Keratinocyte (primary cell): ENCODE measurements around the gene NOS3. TPM values are rescaled to one million over a fixed set of nuclear protein-coding genes. Genes with fewer than 3 reads are reported as not detected.

ENCODE experiments used
- DNase-seq: peaks from one replicate; pipeline ENCODE4 v3.0.0-alpha.2; 2011; ENCODE audit warnings: low read depth, missing footprints, low spot score
- FAIRE-seq: peaks from 2 replicates; lab custom pipeline; 2011; peaks lifted over from hg19 to GRCh38; lab: Jason Lieb, UNC
- H2AFZ ChIP-seq: 2 replicates; pipeline ENCODE4 v1.6.0; 2012; ENCODE audit warnings: low read length, control low read depth, inconsistent platforms; ENCODE audit not compliant: control insufficient read depth
- H3K27ac ChIP-seq: 2 replicates; pipeline ENCODE4 v1.5.1; 2011; ENCODE audit warnings: low read length; ENCODE audit not compliant: control insufficient read depth, insufficient read depth
- H3K27me3 ChIP-seq: 3 replicates; pipeline ENCODE4 v1.6.0; 2011; ENCODE audit warnings: low read length; ENCODE audit not compliant: control insufficient read depth, insufficient read depth; ENCODE audit errors: extremely low read depth
- H3K36me3 ChIP-seq, 2 experiments: 2 replicates in 1 of 2; 3 replicates in 1 of 2; pipeline ENCODE4 v1.5.1; 2011; ENCODE audit warnings: low read length in 2 of 2, mild to moderate bottlenecking in 1 of 2; ENCODE audit not compliant: control insufficient read depth in 2 of 2, insufficient read depth in 2 of 2; ENCODE audit errors: extremely low read depth in 1 of 2
- H3K4me1 ChIP-seq: 3 replicates; pipeline ENCODE4 v1.5.1; 2011; ENCODE audit warnings: low read length; ENCODE audit not compliant: control insufficient read depth, insufficient read depth; ENCODE audit errors: extremely low read depth
- H3K4me2 ChIP-seq: 3 replicates; pipeline ENCODE4 v1.6.0; 2011; ENCODE audit warnings: low read depth, low read length; ENCODE audit not compliant: control insufficient read depth, insufficient read depth; ENCODE audit errors: extremely low read depth
- H3K4me3 ChIP-seq, 3 experiments: fragments of 200-600 bp in 1 of 3; sonication (generic) in 1 of 3; 2 replicates in 2 of 3; 3 replicates in 1 of 3; pipeline ENCODE4 v1.5.1; 2011 to 2016; ENCODE audit warnings: low read length in 3 of 3, mild to moderate bottlenecking in 3 of 3, control low read depth in 2 of 3, inconsistent platforms in 1 of 3, low read depth in 1 of 3, mixed read lengths in 1 of 3, mixed run types in 1 of 3, moderate library complexity in 1 of 3; ENCODE audit not compliant: control insufficient read depth in 2 of 3, insufficient read depth in 2 of 3; ENCODE audit errors: extremely low read depth in 1 of 3
- H3K79me2 ChIP-seq: 2 replicates; pipeline ENCODE4 v1.6.0; 2012; ENCODE audit warnings: low read length; ENCODE audit not compliant: control insufficient read depth, insufficient read depth
- H3K9ac ChIP-seq: 3 replicates; pipeline ENCODE4 v1.6.0; 2011; ENCODE audit warnings: low read length; ENCODE audit not compliant: control insufficient read depth, insufficient read depth; ENCODE audit errors: extremely low read depth
- H3K9me1 ChIP-seq: 3 replicates; pipeline ENCODE4 v1.6.0; 2011; ENCODE audit warnings: low read length; ENCODE audit not compliant: control insufficient read depth, insufficient read depth; ENCODE audit errors: extremely low read depth
- H3K9me3 ChIP-seq: 2 replicates; pipeline ENCODE4 v1.5.1; 2012; ENCODE audit warnings: low read depth, low read length; ENCODE audit not compliant: control insufficient read depth
- H4K20me1 ChIP-seq: 3 replicates; pipeline ENCODE4 v1.6.0; 2011; ENCODE audit warnings: low read length; ENCODE audit not compliant: control insufficient read depth, insufficient read depth; ENCODE audit errors: extremely low read depth
- CTCF ChIP-seq, 3 experiments: IDR thresholded peaks in 1 of 3; conservative IDR thresholded peaks in 1 of 3; optimal IDR thresholded peaks in 1 of 3; 2 replicates in 2 of 3; 3 replicates in 1 of 3; pipeline versions ENCODE3 to v1.5.1; 2011; ENCODE audit warnings: low read length in 3 of 3, mild to moderate bottlenecking in 3 of 3, moderate library complexity in 2 of 3, control low read depth in 1 of 3, inconsistent platforms in 1 of 3; ENCODE audit not compliant: insufficient read depth in 2 of 3; ENCODE audit errors: extremely low read depth in 1 of 3
- EZH2 ChIP-seq: IDR thresholded peaks from one replicate; pipeline ENCODE4 v1.6.1; 2012; ENCODE audit warnings: inconsistent platforms, mild to moderate bottlenecking, low read length, moderate library complexity
- dilution Hi-C: fragments of 300-500 bp; cut with MboI; formaldehyde crosslinking; loops from one replicate; pipeline ENCODE4 v1.7.0; 2020; ENCODE audit warnings: low sequenced_read_pairs; ENCODE audit not compliant: extremely low pct_ligation_motif_present
- polyA plus RNA-seq, 5 experiments: library from polyadenylated mRNA; depleted of rRNA in 3 of 5; stranded (reverse) in 3 of 5; stranded (forward) in 1 of 5; unstranded in 1 of 5; fragments of >200 nt; gene quantifications; 1 replicate in 1 of 5; 2 replicates in 3 of 5; 3 replicates in 1 of 5; pipeline versions ENCODE4 v1.2.1 to v1.2.3, GENCODE V29; 2011 to 2012; ENCODE audit warnings: missing spikeins in 2 of 5, low read depth in 1 of 5, low replicate concordance in 1 of 5

NOS3 gene
- polyA plus RNA-seq, 1 donor (not counting 4 experiments of a cell fraction or from before 2014, with no cell fraction given): 0.77 TPM

GRCh38 chr7:150942001-150942590, 48.7 kb upstream of the NOS3 start:
- H4K20me1 ChIP-seq: no peaks in the 10 kb centered on the region
- no peaks in the 10 kb centered on the region for H3K79me2 ChIP-seq
- TF ChIP-seq EZH2 (no peak), CTCF (optimal IDR thresholded peaks at IDR 0.05 in 1 of 3, IDR thresholded peaks at IDR 0.05 in 1 of 3, conservative IDR thresholded peaks at IDR 0.05 in 1 of 3; ENCODE audit: extremely low read depth in 1 of 3, insufficient read depth in 2 of 3, low read length in 3 of 3) (no peak)
- H3K36me3 ChIP-seq: no peaks in the 10 kb centered on the region
- no peak overlapping the region for H3K9ac ChIP-seq
- FAIRE-seq: no peak
- peaks cover 36% of the 10 kb centered on the region for H3K4me1 ChIP-seq
- DNase-seq: no peak
- no peaks in the 10 kb centered on the region for H3K9me3 ChIP-seq
- no peak overlapping the region for H2AFZ ChIP-seq
- no peaks in the 10 kb centered on the region for H3K9me1 ChIP-seq
- H3K4me3 ChIP-seq: no peak overlapping the region
- no peak overlapping the region for H3K4me2 ChIP-seq
- dilution Hi-C loops: no loop called here
- H3K27ac ChIP-seq: no peak overlapping the region
- peaks cover 15% of the 10 kb centered on the region for H3K27me3 ChIP-seq

GRCh38 chr7:150942591-150943452, 48.0 kb upstream of the NOS3 start:
- Histone ChIP-seq H3K4me3 (no peak overlapping the region), H3K79me2 (no peaks in the 10 kb centered on the region), H3K27ac (no peak overlapping the region), H4K20me1 (no peaks in the 10 kb centered on the region), H3K9ac (no peak overlapping the region), H3K4me1 (peaks cover 30% of the 10 kb centered on the region), H3K4me2 (no peak overlapping the region), H3K9me1 (no peaks in the 10 kb centered on the region), H3K27me3 (peaks cover 19% of the 10 kb centered on the region), H3K36me3 (no peaks in the 10 kb centered on the region), H2AFZ (no peak overlapping the region), H3K9me3 (no peaks in the 10 kb centered on the region)
- TF ChIP-seq CTCF (optimal IDR thresholded peaks at IDR 0.05 in 1 of 3, IDR thresholded peaks at IDR 0.05 in 1 of 3, conservative IDR thresholded peaks at IDR 0.05 in 1 of 3; ENCODE audit: extremely low read depth in 1 of 3, insufficient read depth in 2 of 3, low read length in 3 of 3) (no peak), EZH2 (no peak)
- dilution Hi-C loops: no loop called here
- FAIRE-seq (no peak), DNase-seq (no peak)
